ENCODE results near the gene CTTN.
"Not testable (repeated sequence)": the region's sequence is repeated elsewhere in the genome, so short reads cannot be mapped to it uniquely, and the experiment has no call there.

CTTN gene

GRCh38 chr11:70381872-70382861, 16.2 kb upstream of the CTTN start:
- no peak for DNase-seq (ENCODE audit: low spot score)

DNA sequence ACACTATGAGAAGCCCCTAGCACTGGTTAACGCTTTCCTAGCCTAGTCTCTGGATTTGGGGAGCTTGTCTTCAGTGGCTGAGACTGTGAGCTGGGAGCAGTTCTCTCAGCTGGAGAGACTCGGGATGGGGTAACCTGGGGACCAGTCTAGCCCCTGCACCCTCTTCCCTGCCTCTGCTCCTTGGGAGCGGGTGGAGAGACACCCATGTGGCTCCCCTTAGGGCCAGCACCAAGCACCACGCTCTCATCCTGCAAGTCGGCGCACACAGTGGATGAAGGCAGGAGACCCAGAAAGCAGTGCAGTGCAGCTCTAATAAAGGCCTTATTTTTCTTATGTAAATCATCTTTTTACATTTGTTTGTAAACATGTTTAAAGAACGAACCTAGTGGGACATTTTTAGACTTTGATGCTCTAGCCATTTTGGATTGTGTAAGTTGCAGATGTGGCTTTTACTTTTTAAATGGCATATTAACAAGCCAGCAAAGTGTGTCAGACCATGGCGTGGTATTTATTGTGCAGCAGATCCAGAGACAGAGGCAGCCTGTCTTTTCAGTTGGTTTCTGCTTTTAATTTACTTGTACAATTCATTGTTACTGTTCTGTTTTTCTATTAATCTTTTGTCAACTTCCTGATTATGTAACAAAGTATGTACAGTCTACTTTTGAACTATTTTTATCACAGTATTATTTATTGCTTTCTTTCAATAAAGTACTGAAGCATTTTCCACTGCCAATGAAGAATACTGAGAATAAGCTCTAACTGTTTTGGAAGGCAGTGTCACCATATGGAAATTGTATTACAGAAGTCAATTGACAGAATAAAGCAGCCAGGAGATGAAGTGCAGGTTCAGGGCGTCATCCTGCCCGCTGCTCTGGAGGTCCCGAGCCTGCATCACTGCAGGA, 14.4 kb upstream of the CTTN start:
- DNase-seq (ENCODE audit: low spot score), result no peak

DNA sequence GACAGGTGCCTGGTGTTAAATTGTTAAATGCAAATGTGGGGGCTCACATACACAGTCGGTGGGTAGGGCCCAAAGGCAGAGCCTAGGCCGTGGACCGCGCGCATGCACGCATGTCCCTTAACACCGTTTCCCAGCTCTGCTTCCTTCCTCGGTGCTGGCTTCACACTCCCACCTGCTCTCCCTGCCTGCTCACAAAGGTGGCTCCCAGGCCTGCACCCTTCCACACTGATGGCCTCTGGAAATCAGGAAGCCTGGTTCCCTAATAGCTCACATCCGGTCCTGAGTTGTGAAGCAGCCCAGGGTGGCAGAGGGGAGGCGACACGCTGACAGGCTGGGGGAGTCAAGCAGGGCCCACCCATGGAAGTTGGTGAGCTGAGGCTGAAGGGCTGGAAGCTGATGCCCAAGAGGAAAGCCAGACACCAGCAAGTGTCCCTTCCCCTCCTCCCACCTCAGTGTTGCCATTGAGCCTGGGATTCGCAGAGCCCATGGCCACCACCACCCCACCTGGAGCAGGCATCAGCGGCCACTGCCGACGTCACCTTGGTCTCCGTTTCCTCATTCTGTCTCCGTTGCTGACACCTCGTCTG, 13.7 kb upstream of the CTTN start:
- DNase-seq (ENCODE audit: low spot score), result no peak

GRCh38 chr11:70387564-70387963, 10.8 kb upstream of the CTTN start:
- DNase-seq (ENCODE audit: low spot score), result no peak

- DNase-seq (ENCODE audit: low spot score), result no peak
These were observed 9.1 kb upstream of the CTTN start for GRCh38 chr11:70389201-70389600.

GRCh38 chr11:70390882-70391281, 7.4 kb upstream of the CTTN start:
- not testable (repeated sequence) for DNase-seq (ENCODE audit: low spot score)

GRCh38 chr11:70394211-70394950, 3.9 kb upstream of the CTTN start:
- DNase-seq (ENCODE audit: low spot score), result no peak

- no peak for DNase-seq (ENCODE audit: low spot score)
These were observed 870 bp upstream of the CTTN start for GRCh38 chr11:70397336-70397982.

- no peak for DNase-seq (ENCODE audit: low spot score)
These were observed 728 bp downstream of the CTTN start for GRCh38 chr11:70398834-70399680.

DNA sequence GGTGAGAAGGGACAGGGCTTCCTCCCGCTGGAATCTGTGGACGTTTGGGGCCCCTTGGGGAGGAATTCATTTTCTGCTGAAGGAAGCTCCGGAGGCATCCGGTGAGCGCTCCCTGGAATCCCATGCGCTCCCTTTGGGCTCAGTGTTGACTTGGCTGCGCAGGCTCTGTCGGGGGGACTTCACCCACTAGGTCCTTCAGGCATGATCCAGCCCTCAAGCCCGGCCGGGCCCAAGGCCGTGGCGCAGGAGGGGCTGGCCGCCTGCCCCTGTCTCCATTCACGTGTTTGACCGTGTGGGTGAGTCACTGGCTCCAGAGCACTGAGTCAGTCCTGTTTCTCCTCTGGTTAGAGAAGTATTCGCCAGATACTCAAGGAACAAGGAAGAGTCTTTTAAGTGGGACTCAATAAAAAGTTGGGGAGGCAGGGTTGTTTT, 1.4 kb downstream of the CTTN start:
- peak; percentile 16 for DNase-seq (ENCODE audit: low spot score)

GRCh38 chr11:70400643-70401042, 2.3 kb downstream of the CTTN start:
- DNase-seq (ENCODE audit: low spot score), result no peak

- DNase-seq (ENCODE audit: low spot score), result no peak
These were observed 3.7 kb downstream of the CTTN start for GRCh38 chr11:70402016-70402415.

- no peak for DNase-seq (ENCODE audit: low spot score)
These were observed 4.4 kb downstream of the CTTN start for GRCh38 chr11:70402685-70403084.

DNA sequence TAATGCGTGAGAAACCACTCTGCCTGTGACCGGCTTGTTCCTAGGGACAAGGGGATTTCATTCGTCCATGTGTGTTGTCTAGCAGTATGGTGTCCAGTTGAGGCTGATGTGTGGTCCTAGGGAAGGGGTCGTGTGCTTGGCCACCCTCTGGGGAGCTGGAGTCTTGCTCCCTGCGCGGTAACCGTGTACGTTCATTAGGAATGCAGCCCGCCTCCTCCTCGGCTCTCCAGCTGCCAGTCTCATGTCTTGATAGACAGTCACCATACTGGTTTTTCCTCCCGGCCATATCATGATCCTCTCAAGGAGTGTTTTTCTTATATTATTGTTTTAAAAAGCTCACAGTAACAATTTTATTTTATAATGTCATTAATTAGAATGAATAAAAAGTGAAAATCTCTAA, 5.9 kb downstream of the CTTN start:
- no peak for DNase-seq (ENCODE audit: low spot score)

DNA sequence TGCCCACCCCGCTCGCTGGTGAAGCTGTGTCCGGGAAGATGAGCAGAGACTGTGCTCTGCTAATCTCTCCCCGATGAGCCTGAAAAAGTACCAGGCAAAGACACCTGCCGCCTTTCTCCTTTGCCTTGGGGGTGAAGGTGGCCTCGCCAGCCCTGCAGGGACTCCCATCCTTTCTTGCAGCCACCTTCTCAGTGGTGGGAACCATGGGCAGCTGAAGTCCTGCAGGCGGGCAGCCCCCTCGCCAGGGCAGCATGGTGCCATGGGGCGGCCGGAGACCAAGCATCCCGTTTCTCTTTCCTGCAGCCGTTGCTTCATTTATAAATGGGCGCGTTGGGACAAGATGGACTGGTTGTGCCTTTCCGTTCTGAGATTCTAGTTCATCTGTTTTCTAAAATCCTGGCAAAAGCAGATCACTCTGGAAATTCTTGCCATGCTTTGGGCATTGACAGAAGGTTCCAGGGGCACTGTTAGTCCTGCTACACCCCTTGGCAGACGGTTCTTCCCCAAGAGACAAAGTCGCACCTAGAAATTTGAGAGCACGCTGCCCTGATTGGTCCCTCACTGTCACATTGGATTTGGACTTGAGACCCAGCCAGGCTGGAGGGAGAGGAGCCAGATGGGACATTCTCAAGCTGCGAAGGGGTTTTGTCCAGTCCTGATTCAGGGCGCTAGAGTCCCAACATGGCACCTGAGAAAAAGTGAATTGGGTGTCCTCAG, 7.5 kb downstream of the CTTN start:
- no peak for DNase-seq (ENCODE audit: low spot score)

DNA sequence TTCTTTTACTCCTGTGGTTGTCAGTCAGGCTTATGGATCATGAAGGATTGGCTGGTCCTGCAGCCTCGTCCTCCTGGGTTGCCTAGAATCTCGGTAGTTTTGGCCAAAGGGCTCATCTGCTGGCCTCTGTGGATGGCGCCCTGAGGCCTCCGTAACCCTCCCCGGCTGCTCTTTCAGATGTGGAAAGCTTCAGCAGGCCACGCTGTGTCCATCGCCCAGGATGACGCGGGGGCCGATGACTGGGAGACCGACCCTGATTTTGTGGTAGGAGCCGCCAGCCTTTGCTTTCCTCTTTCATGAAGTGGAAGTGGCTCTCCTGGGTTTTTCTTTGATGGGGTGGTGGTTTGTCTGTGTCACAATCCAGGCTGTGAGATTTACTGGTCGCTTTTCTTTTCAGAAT, 8.8 kb downstream of the CTTN start:
- DNase-seq (ENCODE audit: low spot score), result no peak

DNA sequence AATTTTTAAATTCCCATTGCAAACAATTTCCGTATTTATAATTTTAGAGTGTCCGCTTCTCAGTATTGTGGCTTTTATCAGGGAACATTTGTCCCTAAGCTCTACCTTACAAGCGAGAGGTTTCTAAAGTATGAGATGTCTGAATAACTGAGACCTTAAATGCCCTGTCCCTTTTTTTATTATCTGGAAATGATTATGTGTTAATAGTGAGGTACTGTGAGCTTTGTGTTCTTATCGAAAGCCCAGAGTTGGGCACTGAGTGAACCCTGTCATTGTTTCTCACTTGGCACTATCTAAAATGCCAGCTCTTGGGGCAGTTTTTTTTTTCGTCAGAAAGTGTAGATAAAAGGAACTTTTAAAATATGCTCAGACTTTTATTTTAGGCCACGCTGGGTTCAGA, 9.5 kb downstream of the CTTN start:
- DNase-seq (ENCODE audit: low spot score), result no peak

DNA sequence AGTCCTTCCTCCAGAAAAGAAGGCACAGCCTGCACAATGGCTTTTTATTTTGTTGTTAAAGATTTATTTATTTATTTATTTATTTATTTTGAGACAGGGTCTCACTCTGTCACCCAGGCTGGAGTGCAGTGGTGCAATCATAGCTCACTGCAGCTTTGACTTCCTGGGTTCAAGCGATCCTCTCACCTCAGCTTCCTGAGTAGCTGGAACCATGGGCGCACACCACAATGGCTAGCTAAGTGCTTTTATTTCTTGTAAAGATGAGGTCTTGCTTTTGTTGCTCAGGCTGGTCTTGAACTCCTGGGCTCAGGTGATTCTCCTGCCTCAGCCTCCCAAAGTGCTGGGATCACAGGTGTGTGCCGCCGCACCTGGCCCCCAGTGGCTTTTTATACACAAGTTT, 10.0 kb downstream of the CTTN start:
- DNase-seq (ENCODE audit: low spot score), result not testable (repeated sequence)

- DNase-seq (ENCODE audit: low spot score), result no peak
These were observed 11.1 kb downstream of the CTTN start for GRCh38 chr11:70409437-70409836.

GRCh38 chr11:70409871-70410270, 11.5 kb downstream of the CTTN start:
- DNase-seq (ENCODE audit: low spot score), result no peak
